Activated T-cell treated with anti-CD3 and anti-CD28 coated beads for 48 hours (primary cell): ENCODE data around the gene HRH3.

Source experiments
- DNase-seq: peaks from one replicate; pipeline ENCODE4 v3.0.0-alpha.2; 2020; ENCODE audit warnings: low read depth

The HRH3 gene

DNA sequence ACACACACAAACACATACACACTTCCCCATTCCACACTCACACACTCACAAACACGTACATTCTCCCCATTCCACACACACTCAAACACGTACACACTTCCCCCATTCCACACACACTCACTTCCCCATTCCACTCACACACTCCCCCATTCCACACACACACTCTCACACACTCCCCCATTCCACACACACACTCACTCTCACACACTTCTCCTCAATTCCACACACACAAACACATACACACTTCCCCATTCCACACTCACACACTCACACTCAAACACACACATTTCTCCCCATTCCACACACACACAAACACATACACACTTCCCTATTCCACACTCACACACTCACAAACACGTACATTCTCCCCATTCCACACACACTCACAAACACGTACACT, 9.6 kb upstream of the HRH3 start:
- no peak for DNase-seq

- DNase-seq, result no peak
Observed at GRCh38 chr20:62228982-62229545, 9.0 kb upstream of the HRH3 start.

- no peak for DNase-seq
Observed at GRCh38 chr20:62227977-62228958, 8.2 kb upstream of the HRH3 start.

DNA sequence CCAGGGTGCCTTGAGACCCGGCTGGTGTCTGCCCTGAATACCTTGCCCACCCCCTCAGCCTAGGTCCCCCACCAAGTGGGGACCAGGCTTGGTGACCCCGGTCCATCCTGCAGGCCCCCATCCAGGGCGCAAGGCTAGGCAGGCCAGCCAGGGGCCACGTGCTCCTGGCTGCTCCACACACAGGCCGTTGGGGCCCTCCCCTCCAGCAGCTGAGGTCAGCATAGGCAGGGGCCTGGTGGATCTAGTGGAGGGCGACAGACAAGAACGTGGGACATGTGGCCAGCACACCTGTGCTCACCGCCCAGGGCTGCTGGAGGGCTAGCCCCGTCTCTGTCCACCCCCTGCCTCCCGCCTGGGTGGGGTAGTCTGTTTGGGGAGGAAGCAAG, 7.5 kb upstream of the HRH3 start:
- DNase-seq, result no peak

DNA sequence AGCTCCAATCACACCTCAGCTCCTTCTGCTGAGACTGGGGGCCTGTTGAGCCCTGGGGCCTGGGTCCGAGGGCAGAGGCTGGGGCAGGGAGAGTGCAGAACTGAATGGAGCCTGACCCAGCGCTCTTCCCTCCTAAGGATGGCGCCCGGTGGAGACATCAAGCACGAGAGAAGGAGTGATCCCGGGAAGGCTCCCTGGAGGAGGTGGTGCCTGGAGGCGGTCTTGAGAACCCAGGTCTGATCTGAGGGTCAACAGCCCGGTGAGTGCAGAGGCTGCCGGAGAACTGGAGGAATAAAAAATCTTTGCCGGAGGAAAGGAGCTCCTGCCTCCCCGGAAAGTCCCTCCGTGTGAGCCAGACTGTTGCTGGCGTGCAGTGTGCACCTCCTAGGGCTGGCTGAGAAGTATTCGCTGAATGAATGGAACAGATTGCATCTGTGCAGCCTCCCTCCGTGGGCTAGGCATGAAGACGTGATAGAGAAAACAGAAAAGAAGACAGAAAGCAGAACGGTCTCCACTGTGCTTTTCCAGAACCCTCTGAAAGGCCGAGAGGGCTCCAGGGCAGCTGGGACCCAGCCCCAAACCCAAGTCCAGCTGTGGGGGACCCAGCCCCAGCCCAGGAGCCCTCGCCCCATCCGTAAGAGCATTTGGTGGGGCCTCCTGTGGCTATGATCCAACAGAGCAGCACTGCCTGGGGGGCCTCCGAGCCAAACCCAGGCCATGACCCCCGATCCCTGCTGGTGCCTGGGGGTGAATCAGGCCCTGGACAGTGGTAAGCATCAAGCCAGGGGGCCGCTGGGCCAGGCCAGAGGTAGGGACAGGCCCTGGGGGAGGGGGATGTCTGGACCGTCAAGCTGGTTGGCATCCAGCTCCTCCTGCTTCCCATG, 6.9 kb upstream of the HRH3 start:
- no peak for DNase-seq

DNA sequence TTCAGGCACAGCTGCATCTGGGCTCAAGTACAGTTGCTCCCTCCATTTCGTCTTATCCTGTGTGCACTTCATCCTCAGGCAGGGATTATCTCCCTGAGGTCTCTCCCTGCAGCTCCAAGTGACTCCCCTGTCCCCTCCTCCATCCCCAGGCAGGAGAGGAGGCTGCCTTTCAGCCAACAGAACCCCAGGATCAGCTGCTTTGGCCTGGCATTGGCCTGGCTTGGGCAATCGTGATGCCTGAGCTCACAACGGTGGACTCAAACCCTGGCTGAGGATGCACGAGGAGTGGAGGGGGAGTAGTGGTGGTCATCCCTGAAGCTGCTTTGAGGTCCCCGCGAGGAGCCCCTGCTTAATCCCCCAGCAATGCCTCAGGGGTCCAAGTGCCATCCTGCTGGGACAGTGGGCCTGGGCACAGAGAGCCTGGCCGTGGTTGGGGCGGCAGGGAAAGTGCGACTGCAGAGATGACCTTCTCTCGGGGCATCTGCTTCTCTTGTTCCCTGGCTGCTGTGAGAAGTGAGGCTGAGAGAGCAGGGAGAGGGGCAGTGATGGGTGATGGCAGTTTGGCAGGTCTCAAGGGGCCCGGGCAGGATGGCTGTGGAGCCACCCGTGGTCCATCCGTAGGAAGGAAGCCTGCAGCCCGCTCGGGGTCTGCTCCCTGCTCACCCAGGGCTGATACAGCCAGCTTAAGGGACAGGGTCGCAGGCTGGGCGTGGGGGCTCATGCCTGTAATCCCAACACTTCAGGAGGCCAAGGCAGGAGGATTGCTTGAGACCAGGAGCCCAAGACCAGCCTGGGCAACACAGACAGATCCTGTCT, 6.0 kb upstream of the HRH3 start:
- DNase-seq, result no peak

GRCh38 chr20:62225026-62225425, 4.9 kb upstream of the HRH3 start:
- DNase-seq, result no peak

GRCh38 chr20:62224113-62224855, 4.2 kb upstream of the HRH3 start:
- no peak for DNase-seq

DNA sequence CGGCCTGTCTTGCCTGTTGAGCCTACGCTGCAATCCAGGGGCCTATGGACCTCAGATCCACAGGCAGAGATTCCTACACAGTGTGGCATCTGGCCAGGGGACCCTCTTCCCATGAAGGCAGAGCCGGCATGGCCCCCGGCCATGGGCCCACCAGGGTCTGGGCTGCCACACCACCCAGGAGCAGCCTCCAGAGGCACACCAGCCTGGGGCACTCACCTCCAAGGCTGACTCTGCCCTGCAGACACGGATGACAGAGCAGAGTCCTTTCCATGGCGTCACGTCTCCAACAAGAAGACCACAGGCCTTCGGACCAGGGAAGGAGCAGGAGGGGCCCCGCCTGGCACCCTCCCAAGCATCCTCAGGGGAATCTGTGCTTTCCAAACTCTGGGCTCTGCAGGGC, 3.5 kb upstream of the HRH3 start:
- DNase-seq, result no peak

DNA sequence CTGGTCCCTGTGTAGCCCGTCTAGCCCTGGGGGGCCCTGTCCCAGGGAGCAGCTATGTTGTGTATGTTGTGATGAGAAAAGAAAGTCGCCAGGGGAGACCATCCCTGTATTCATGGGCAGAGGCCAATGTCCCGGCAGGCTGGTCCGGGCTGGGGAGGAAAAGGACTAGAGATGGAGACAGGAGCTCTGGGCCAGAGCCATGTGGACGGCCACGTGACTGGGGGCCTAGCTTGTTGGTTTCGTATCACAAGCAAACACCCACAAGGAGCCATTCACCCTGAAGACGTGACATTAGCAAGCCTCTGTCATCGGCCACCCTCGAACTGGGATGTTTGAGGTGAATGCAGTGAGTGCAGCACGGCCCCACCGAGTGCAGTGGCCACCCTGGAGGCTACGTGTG, 2.9 kb upstream of the HRH3 start:
- DNase-seq, result no peak

- DNase-seq, result no peak
Observed at GRCh38 chr20:62222266-62222850, 2.3 kb upstream of the HRH3 start.

GRCh38 chr20:62220666-62221568, 839 bp upstream of the HRH3 start:
- no peak for DNase-seq

- no peak for DNase-seq
Observed at GRCh38 chr20:62219101-62219991, 732 bp downstream of the HRH3 start.

- no peak for DNase-seq
Observed at GRCh38 chr20:62217913-62218773, 1.9 kb downstream of the HRH3 start.

- no peak for DNase-seq
Observed at GRCh38 chr20:62216636-62217566, 3.2 kb downstream of the HRH3 start.

- no peak for DNase-seq
Observed at GRCh38 chr20:62215991-62216635, 4.0 kb downstream of the HRH3 start.
